Esophagus squamous epithelium (tissue), 5 donors: ENCODE measurements around the gene EPB41L2. TPM values are rescaled to one million over a fixed set of nuclear protein-coding genes. Genes with fewer than 3 reads are reported as not detected.
"Not testable (repeated sequence)": the region's sequence is repeated elsewhere in the genome, so short reads cannot be mapped to it uniquely, and the experiment has no call there.

ENCODE experiments used
- DNase-seq: peaks from one replicate; lab custom pipeline; 2025; lab: John Stamatoyannopoulos, UW
- H3K27ac ChIP-seq, 4 donors: fragments of 200-600 bp; sonication (generic); one replicate each; pipeline ENCODE4 v1.5.1; 2016 to 2019; ENCODE audit warnings: mild to moderate bottlenecking in 1 of 4
- H3K27me3 ChIP-seq, 4 donors: fragments of 200-600 bp; sonication (generic); 1 replicate in 3 of 4; 2 replicates in 1 of 4; pipeline versions ENCODE4 v1.5.1 to v1.6.0; 2017 to 2021; ENCODE audit warnings: antibody characterized with exemption in 1 of 4
- H3K36me3 ChIP-seq, 3 donors: fragments of 200-600 bp; sonication (generic); one replicate each; pipeline ENCODE4 v1.5.1; 2016 to 2019
- H3K4me1 ChIP-seq, 3 donors: fragments of 200-600 bp; sonication (generic); one replicate each; pipeline ENCODE4 v1.5.1; 2017 to 2019
- H3K4me3 ChIP-seq, 4 donors: fragments of 200-600 bp; sonication (generic); 1 replicate in 3 of 4; 2 replicates in 1 of 4; pipeline ENCODE4 v1.5.1; 2016 to 2019; ENCODE audit warnings: mild to moderate bottlenecking in 2 of 4, moderate library complexity in 1 of 4
- H3K9me3 ChIP-seq, 3 donors: fragments of 200-600 bp; sonication (generic); one replicate each; pipeline ENCODE4 v1.5.1; 2016 to 2019
- CTCF ChIP-seq, 6 experiments: fragments of 450-650 bp in 4 of 6; fragments of 200-600 bp in 2 of 6; sonication (generic) in 2 of 6; IDR thresholded peaks; one replicate each; pipeline ENCODE4 v1.5.1; 2016 to 2019; ENCODE audit warnings: antibody characterized with exemption in 6 of 6, mild to moderate bottlenecking in 4 of 6, moderate library complexity in 4 of 6
- POLR2A ChIP-seq, 4 donors: fragments of 450-650 bp; IDR thresholded peaks; one replicate each; pipeline ENCODE4 v1.6.1; 2017; ENCODE audit warnings: antibody characterized with exemption in 4 of 4, mild to moderate bottlenecking in 4 of 4, moderate library complexity in 3 of 4
- WGBS, 2 donors: methylation state at CpG; one replicate each; pipeline ENCODE4 v1.1.5; 2018; 5-methylcytosine and 5-hydroxymethylcytosine counted together
- intact Hi-C: fragments of 100-400 bp; cut with DNase I; formaldehyde crosslinking; loops from one replicate; pipeline ENCODE4 v1.15.0; 2022
- total RNA-seq, 4 donors: library from RNA; depleted of rRNA; stranded (reverse); fragments of >200 nt; gene quantifications; one replicate each; pipeline ENCODE4 v1.1.0, GENCODE V29; 2016
- donor health status: DM: yes; HTN: yes; CAD: no.

EPB41L2 gene
- total RNA-seq, 4 donors from 2014 or later: 6.2 to 58.0 (median 14.9) TPM

DNA sequence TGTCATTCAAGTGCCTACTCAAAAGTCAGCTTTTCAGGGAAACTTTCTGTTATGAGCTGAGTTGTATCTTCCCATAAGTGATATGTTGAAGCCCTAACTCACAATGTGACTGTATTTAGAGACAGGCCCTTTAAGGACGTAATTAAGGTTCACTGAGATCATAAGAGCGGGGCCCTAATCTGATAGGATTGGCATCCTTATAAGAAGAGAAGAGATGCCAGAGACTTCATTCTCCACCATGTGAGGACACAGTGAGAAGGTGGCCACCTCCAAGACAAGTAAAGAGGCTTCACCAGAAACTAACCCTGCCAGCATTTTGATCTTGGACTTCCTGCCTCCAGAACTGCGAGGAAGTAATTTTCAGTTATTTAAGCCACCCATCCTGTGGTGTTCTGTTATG is 248.5 kb downstream of the EPB41L2 start:
- intact Hi-C loops: no loop called here
- no peaks in the 10 kb centered on the region for H3K27me3 ChIP-seq

GRCh38 chr6:130811932-130812331 is 251.1 kb downstream of the EPB41L2 start:
- Histone ChIP-seq H3K27ac (no peak overlapping the region), H3K9me3 (no peaks in the 10 kb centered on the region), H3K27me3 (no peaks in the 10 kb centered on the region), H3K36me3 (no peaks in the 10 kb centered on the region), H3K4me3 (no peak overlapping the region), H3K4me1 (no peaks in the 10 kb centered on the region)
- intact Hi-C loops: no loop called here
- no peak for DNase-seq
- WGBS, 2 donors: 85 to 91% methylated on average over 5 of the region's 5 CpGs
- TF ChIP-seq POLR2A (IDR thresholded peaks at IDR 0.05): no peak
- TF ChIP-seq CTCF (IDR thresholded peaks at IDR 0.05): no peak

More for the DNA sequence above, 248.5 kb downstream of the EPB41L2 start:
- Histone ChIP-seq H3K4me3 (no peak overlapping the region), H3K4me1 (no peaks in the 10 kb centered on the region), H3K27ac (no peak overlapping the region), H3K36me3 (no peaks in the 10 kb centered on the region), H3K9me3 (no peaks in the 10 kb centered on the region)
- WGBS, 2 donors: 95 to 96% methylated on average over 3 of the region's 3 CpGs
- TF ChIP-seq POLR2A (IDR thresholded peaks at IDR 0.05): no peak
- TF ChIP-seq CTCF (IDR thresholded peaks at IDR 0.05): no peak
- no peak for DNase-seq

DNA sequence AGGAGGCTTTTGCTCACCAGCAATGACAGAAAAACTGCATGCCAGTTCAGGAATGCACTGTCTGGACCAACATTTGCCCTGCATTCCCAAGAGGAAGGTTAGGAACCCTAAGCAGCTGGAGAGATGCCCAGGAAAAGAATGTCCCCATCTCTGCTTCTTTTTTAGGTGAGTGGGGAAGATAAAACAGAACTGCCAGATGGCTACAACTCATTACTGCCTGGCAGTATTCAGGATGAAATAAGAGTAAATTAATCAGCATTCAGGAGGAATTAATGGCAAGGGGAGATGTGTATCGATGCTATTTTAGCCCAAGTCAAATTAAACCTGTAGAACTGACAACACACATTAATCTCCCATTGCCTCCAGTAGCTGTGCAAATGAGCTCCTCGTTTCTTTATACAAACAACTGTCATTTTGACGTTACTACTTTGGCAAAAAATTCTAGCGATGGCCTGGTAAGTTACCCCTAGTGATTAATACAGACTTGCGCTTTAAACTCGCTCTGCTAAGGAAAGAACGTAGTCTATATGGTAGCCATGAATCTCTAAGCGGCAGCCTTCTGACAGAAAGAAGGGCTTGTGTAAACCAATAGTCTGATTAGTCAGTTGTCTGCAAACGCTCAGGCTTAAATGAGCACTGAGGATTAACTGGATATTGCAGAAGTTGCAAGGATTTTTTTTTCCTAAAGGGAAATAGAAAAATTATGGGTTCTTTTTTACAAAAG is 252.6 kb downstream of the EPB41L2 start:
- H3K4me3 ChIP-seq: no peak overlapping the region
- H3K9me3 ChIP-seq: no peaks in the 10 kb centered on the region
- H3K27ac ChIP-seq: no peak overlapping the region
- H3K4me1 ChIP-seq: no peaks in the 10 kb centered on the region
- intact Hi-C loops: no loop called here
- H3K36me3 ChIP-seq: no peaks in the 10 kb centered on the region
- 48 to 51% methylated on average over 9 of the region's 9 CpGs for WGBS, 2 donors
- TF ChIP-seq CTCF (IDR thresholded peaks at IDR 0.05): no peak
- no peak for TF ChIP-seq POLR2A (IDR thresholded peaks at IDR 0.05)
- no peaks in the 10 kb centered on the region for H3K27me3 ChIP-seq
- no peak for DNase-seq

DNA sequence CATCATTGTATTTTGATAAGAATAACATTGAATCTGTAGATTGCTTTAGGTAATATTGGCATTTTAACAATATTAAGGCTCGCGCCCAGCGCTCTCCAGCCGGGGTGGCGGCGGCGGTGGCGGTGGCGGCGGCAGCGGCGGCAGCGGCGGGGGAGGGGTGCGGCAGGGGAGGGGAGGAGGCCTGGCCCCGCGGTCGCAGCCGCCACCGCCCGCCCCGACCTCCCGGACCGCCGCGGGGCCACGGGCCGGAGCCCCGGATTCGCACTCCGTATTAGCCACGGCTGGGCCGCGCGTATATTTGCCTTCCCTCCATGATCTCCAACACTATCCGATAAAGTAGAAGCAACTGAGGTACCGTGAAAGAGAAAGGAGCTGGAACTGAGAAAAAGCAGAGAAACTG is 261.7 kb downstream of the EPB41L2 start:
- H3K27ac ChIP-seq, H3K4me1 ChIP-seq, H3K27me3 ChIP-seq, DNase-seq, H3K9me3 ChIP-seq, intact Hi-C loops, H3K4me3 ChIP-seq, H3K36me3 ChIP-seq: not testable (repeated sequence)
- WGBS, 2 donors: 98% methylated on average over 10 of the region's 37 CpGs; no CpG with 5 or more reads in 1 of the 2 donors

GRCh38 chr6:130797061-130797460 is 266.0 kb downstream of the EPB41L2 start:
- no peak for DNase-seq
- Histone ChIP-seq H3K4me3 (no peak overlapping the region), H3K36me3 (no peaks in the 10 kb centered on the region), H3K27ac (no peak overlapping the region), H3K27me3 (no peaks in the 10 kb centered on the region), H3K9me3 (peaks cover 0 to 4% (median 4%) of the 10 kb centered on the region in 3 donors), H3K4me1 (no peaks in the 10 kb centered on the region)
- intact Hi-C loops: no loop called here
- TF ChIP-seq CTCF (IDR thresholded peaks at IDR 0.05): no peak
- no peak for TF ChIP-seq POLR2A (IDR thresholded peaks at IDR 0.05)
- 90% methylated on average over 2 of the region's 2 CpGs for WGBS, 2 donors
